ENCODE data around the gene COQ4. TPM values are rescaled to one million over a fixed set of nuclear protein-coding genes. Genes with fewer than 3 reads are reported as not detected.

The COQ4 gene
- total and polyA plus RNA-seq, 3 donors from 2014 or later = 50.9 to 65.0 (median 54.9) TPM

DNA sequence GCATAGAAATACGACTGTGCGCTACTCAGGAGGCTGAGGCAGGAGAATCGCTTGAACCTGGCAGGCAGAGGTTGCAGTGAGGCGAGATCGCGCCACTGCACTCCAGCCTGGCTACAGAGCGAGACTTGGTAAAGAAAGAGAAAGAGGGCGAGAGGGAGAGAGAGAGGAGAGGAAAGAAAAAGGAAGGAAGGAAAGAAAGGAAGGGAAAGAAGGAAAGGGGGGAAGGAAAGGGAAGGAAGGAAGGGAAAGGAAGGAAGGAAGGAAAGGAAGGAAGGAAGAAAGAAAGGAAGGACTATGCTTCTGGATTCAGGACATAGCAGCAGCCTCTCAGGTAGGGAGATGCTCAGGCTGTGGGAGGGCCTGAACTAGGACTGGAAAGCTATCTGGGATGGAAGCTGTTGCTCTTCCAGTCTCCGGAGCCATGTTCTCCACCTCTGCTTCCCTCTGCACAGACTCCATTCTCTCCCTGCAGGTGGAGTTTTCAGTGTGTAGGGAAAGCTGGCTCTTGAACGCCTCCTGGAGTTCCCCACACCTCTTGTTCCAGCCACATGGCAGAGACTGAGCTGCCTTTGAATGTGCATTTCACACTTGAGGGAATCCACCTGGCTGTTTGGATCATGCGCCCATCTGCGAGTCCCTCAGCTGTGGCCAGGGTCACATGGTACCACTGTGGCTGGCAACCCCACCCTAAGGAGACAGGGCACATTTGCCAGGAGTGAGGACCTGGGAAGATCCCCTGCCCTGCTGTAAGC, 37.4 kb upstream of the COQ4 start:
- 92 to 95% methylated on average over 10 to 12 of the region's 12 CpGs for WGBS, 2 donors
- no peaks in the 10 kb centered on the region for H3K9me3 ChIP-seq
- no peak overlapping the region for H3K4me3 ChIP-seq
- no peaks in the 10 kb centered on the region for H3K27me3 ChIP-seq
- no peak for DNase-seq
- no peaks in the 10 kb centered on the region for H3K36me3 ChIP-seq (ENCODE audit: low read depth, missing control alignments)
- TF ChIP-seq, protein P1, sequence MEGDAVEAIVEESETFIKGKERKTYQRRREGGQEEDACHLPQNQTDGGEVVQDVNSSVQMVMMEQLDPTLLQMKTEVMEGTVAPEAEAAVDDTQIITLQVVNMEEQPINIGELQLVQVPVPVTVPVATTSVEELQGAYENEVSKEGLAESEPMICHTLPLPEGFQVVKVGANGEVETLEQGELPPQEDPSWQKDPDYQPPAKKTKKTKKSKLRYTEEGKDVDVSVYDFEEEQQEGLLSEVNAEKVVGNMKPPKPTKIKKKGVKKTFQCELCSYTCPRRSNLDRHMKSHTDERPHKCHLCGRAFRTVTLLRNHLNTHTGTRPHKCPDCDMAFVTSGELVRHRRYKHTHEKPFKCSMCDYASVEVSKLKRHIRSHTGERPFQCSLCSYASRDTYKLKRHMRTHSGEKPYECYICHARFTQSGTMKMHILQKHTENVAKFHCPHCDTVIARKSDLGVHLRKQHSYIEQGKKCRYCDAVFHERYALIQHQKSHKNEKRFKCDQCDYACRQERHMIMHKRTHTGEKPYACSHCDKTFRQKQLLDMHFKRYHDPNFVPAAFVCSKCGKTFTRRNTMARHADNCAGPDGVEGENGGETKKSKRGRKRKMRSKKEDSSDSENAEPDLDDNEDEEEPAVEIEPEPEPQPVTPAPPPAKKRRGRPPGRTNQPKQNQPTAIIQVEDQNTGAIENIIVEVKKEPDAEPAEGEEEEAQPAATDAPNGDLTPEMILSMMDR (IDR thresholded peaks at IDR 0.05) = no peak
- no peak for TF ChIP-seq POLR2A (IDR thresholded peaks at IDR 0.05)
- H3K27ac ChIP-seq = no peak overlapping the region
- no peaks in the 10 kb centered on the region for H3K4me1 ChIP-seq
- intact Hi-C loops (cut with DNase I; ENCODE audit: low total_unique reads) = no loop called here

DNA sequence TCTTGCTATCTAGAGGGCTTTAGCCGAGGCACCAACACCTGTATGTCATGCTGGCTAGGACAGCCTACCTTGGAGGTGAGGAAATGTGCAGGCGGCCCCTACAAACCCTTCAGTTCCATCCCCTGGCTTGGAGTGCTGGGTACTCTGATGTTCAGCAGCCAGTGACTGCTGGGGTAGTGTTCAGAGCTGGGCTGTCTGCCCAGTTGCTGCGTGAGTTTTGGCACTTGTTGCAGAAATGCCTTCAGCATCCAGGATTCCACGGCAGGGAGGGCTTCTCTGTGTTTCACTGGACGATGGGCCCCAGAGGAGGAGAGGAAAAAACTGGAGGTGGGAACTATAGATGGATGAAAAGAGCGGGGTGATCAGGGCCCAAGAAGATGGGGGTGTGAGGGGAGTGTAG, 36.2 kb upstream of the COQ4 start:
- intact Hi-C loops (cut with DNase I; ENCODE audit: low total_unique reads) = no loop called here
- peak; percentile 52 for DNase-seq
- no peaks in the 10 kb centered on the region for H3K36me3 ChIP-seq (ENCODE audit: low read depth, missing control alignments)
- H3K4me3 ChIP-seq = no peak overlapping the region
- WGBS, 2 donors = 55 to 57% methylated on average over 5 to 6 of the region's 6 CpGs
- H3K4me1 ChIP-seq = no peaks in the 10 kb centered on the region
- H3K27me3 ChIP-seq = no peaks in the 10 kb centered on the region
- no peak overlapping the region for H3K27ac ChIP-seq
- TF ChIP-seq, protein P1 (IDR thresholded peaks at IDR 0.05) = no peak
- no peak for TF ChIP-seq POLR2A (IDR thresholded peaks at IDR 0.05)
- no peaks in the 10 kb centered on the region for H3K9me3 ChIP-seq

DNA sequence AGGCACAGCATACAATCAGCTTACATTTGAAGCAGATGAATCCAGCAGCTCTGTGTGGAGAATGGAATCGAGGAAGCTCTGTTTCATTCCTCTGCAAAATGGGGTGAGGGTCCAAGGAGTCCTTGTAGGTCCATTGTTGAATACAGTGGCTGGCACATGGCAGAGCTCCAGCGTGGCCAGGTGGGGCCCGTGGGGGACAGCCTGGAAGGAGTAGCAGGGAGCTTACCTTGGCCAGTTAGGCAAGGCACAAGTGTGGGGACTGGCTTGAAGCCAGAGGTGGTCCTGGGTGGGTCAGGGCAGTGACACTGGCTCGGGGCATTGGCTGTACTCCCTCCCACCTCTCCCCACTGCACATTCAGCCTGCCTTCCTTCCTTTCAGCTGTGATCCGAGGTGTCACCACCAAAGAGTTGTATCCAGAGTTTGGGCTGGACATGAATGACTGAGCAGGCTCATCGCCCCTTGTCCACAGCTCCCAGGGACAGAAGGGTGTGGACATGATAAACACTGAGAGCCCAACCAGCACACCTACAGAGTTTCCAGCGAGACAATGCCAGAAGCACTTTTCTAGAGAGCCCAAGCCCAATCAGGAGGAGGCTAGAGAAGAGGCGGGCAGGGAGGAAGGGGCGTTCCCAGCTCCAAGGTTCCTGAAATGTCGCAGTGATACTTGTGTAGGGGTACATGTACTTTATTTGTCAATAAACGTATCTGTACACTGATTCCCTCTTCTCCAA, 34.2 kb upstream of the COQ4 start:
- intact Hi-C loops (cut with DNase I; ENCODE audit: low total_unique reads) = no loop called here
- no peak overlapping the region for H3K27ac ChIP-seq
- no peaks in the 10 kb centered on the region for H3K36me3 ChIP-seq (ENCODE audit: low read depth, missing control alignments)
- DNase-seq = no peak
- no peaks in the 10 kb centered on the region for H3K27me3 ChIP-seq
- H3K4me1 ChIP-seq = no peaks in the 10 kb centered on the region
- H3K4me3 ChIP-seq = no peak overlapping the region
- TF ChIP-seq POLR2A (IDR thresholded peaks at IDR 0.05) = no peak
- TF ChIP-seq, protein P1 (IDR thresholded peaks at IDR 0.05) = no peak
- whole genome bisulfite sequencing, 2 donors = 82 to 83% methylated on average over 8 to 11 of the region's 11 CpGs
- H3K9me3 ChIP-seq = no peaks in the 10 kb centered on the region

DNA sequence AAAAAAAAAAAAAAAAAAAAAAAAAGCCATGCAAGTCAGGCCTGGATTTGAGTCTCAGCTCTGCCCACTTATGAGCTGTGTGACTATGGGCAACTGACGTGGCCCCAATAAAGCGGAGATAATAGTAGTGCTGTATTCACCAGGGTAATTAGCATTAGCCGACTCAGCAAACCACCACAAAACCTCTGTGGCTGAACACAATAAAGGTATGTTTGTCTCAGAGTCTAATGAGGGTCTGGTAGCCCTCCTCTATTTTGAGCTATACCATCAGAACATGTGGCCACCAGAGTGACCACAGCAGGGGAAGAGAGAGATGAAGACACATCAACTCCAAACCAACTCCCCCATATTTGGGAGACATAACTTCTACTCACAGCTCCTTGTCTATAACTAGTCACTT, 30.6 kb upstream of the COQ4 start:
- H3K27me3 ChIP-seq = no peaks in the 10 kb centered on the region
- intact Hi-C loops (cut with DNase I; ENCODE audit: low total_unique reads) = no loop called here
- DNase-seq = no peak
- no peaks in the 10 kb centered on the region for H3K4me1 ChIP-seq
- TF ChIP-seq, protein P1 (IDR thresholded peaks at IDR 0.05) = no peak
- TF ChIP-seq POLR2A (IDR thresholded peaks at IDR 0.05) = no peak
- no peak overlapping the region for H3K4me3 ChIP-seq
- H3K36me3 ChIP-seq (ENCODE audit: low read depth, missing control alignments) = no peaks in the 10 kb centered on the region
- H3K27ac ChIP-seq = no peak overlapping the region
- 92 to 100% methylated on average over 1 to 3 of the region's 3 CpGs for WGBS, 2 donors
- no peaks in the 10 kb centered on the region for H3K9me3 ChIP-seq
